Heart left ventricle (tissue), 16 donors: Measurements from ENCODE around the gene SYMPK. TPM values are rescaled to one million over a fixed set of nuclear protein-coding genes. Genes with fewer than 3 reads are reported as not detected.

Experiments
- ATAC-seq, 4 donors: fragments of 200-7000 bp; cut with Tn5 transposase; one replicate each; pipeline ENCODE4 v1.9.1; 2020 to 2022; ENCODE audit warnings: moderate library complexity in 4 of 4, mild to moderate bottlenecking in 3 of 4, moderate number of reproducible peaks in 1 of 4
- DNase-seq, 5 donors: peaks; one replicate each; pipeline ENCODE4 v3.0.0-alpha.2; 2020
- H3K27ac ChIP-seq, 12 donors: fragments of 200-600 bp; sonication (generic) in 4 of 12; one replicate each; pipeline versions ENCODE4 v1.5.0 to v1.8.0; 2016 to 2022; ENCODE audit warnings: mild to moderate bottlenecking in 2 of 12
- H3K27me3 ChIP-seq, 9 donors: fragments of 200-600 bp; sonication (generic) in 2 of 9; one replicate each; pipeline versions ENCODE4 v1.5.1 to v1.8.0; 2016 to 2022; ENCODE audit warnings: mild to moderate bottlenecking in 3 of 9
- H3K36me3 ChIP-seq, 9 donors: fragments of 200-600 bp; sonication (generic) in 2 of 9; one replicate each; pipeline versions ENCODE4 v1.5.0 to v1.8.0; 2018 to 2022; ENCODE audit warnings: mild to moderate bottlenecking in 2 of 9
- H3K4me1 ChIP-seq, 12 donors: fragments of 200-600 bp; sonication (generic) in 4 of 12; one replicate each; pipeline versions ENCODE4 v1.5.0 to v1.8.0; 2016 to 2022; ENCODE audit warnings: mild to moderate bottlenecking in 3 of 12
- H3K4me3 ChIP-seq, 12 donors: fragments of 200-600 bp; sonication (generic) in 4 of 12; one replicate each; pipeline versions ENCODE4 v1.5.0 to v1.8.0; 2017 to 2022; ENCODE audit warnings: mild to moderate bottlenecking in 9 of 12, moderate library complexity in 4 of 12
- H3K9me3 ChIP-seq, 12 donors: fragments of 200-600 bp; sonication (generic) in 4 of 12; one replicate each; pipeline versions ENCODE4 v1.5.0 to v1.8.0; 2016 to 2022; ENCODE audit warnings: mild to moderate bottlenecking in 1 of 12
- CTCF ChIP-seq, 12 donors: fragments of 200-600 bp; sonication (generic) in 4 of 12; IDR thresholded peaks; one replicate each; pipeline versions ENCODE4 v1.5.0 to v1.8.0; 2018 to 2022; ENCODE audit warnings: antibody characterized with exemption in 12 of 12, mild to moderate bottlenecking in 5 of 12
- POLR2A ChIP-seq, 2 donors: fragments of 450-650 bp; IDR thresholded peaks; one replicate each; pipeline ENCODE4 v1.6.1; 2017; ENCODE audit warnings: antibody characterized with exemption in 2 of 2, mild to moderate bottlenecking in 2 of 2, moderate library complexity in 2 of 2
- WGBS, 4 donors: extraction: QIAGEN DNeasy Blood & Tissue Kit in 2 of 4; methylation state at CpG; one replicate each; pipeline versions ENCODE4 v1.1.5 to v1.1.7; 2013 to 2018; 5-methylcytosine and 5-hydroxymethylcytosine counted together
- intact Hi-C, 10 donors: fragments of 100-400 bp; cut with DNase I; formaldehyde crosslinking; loops; one replicate each; pipeline versions ENCODE4 v1.11.1 to v1.14.2; 2022
- polyA plus RNA-seq, 2 donors: library from polyadenylated mRNA; stranded (reverse); fragments of 200-250 nt; gene quantifications; one replicate each; pipeline ENCODE4 v1.2.3, GENCODE V29; 2013
- total RNA-seq, 9 donors: library from RNA; depleted of rRNA in 2 of 9; stranded (reverse); fragments of >200 nt in 2 of 9; fragmentation: NEBNext Ultra II Directional in 3 of 9; extraction: Animal tissue kit (Norgen Biotek cat#: 25700) in 3 of 9; gene quantifications; one replicate each; pipeline versions ENCODE4 v1.1.0 to v1.2.4, GENCODE V29; 2016 to 2023
- donor health status: ischemic (EF 13 %, LVEDD 7.1; RV severe dilation, severe dysfunction).
- donor health status: healthy with polysubstance abuse.
- donor health status: DM: no; HTN: yes; CAD: no.
- donor health status: DM: no; HTN: no; CAD: no.
- donor health status: ischemic (EF 25% LVEDD 6.9; RV normal size, moderate dysfunction).
- donor health status: ischemic (EF 25% LVEDD 5.7; RV mildly dilated, moderate dysfunction).
- donor health status: healthy.
- donor health status: DM: yes; HTN: yes; CAD: no.
- donor health status: ischemic (EF 35%, LVEDD 5.7; RV mildly dilated, moderate dysfunction).
- donor health status: nonischemic (EF 11% LVEDD 7.7; RV severe dilation, severe dysfunction).
- donor health status: DM: yes; HTN: yes; CAD: no.
- donor health status: PGD.
- donor health status: ischemic (EF 29% LVEDD 5.4; RV normal size, mild dysfunction).
- donor health status: nonischemic (EF 23%, LVEDD 6.1; RV moderate dilation, normal function).

The SYMPK gene
- total and polyA plus RNA-seq, 11 donors = 21.9 to 47.7 (median 34.3) TPM

- Histone ChIP-seq H3K9me3 (no peaks in the 10 kb centered on the region), H3K36me3 (no peaks in the 10 kb centered on the region), H3K27ac (peak overlapping the region in 11 of 12 donors; percentile 16 to 83 (median 62)), H3K4me1 (peaks cover 0 to 18% (median 11%) of the 10 kb centered on the region in 12 donors), H3K27me3 (peaks cover 0 to 13% (median 0%) of the 10 kb centered on the region in 9 donors), H3K4me3 (peak overlapping the region in 11 of 12 donors; percentile 14 to 47 (median 35))
- TF ChIP-seq CTCF (IDR thresholded peaks at IDR 0.05) (no peak), POLR2A (IDR thresholded peaks at IDR 0.05) (no peak)
- 15 to 31% (median 18%) methylated on average over 29 to 41 of the region's 41 CpGs for WGBS, 4 donors
- peak in 3 of 4 donors; percentile 33 to 83 (median 52) for ATAC-seq
- intact Hi-C loops = no loop called here
- DNase-seq = peak; percentile 46 to 73 (median 62)
Measured at GRCh38 chr19:45876411-45877197, 13.7 kb upstream of the SYMPK start.

GRCh38 chr19:45876161-45876410, 13.1 kb upstream of the SYMPK start:
- Histone ChIP-seq H3K36me3 (no peaks in the 10 kb centered on the region), H3K4me1 (peaks cover 0 to 18% (median 11%) of the 10 kb centered on the region in 12 donors), H3K27ac (peak overlapping the region in 6 of 12 donors; percentile 17 to 83 (median 66)), H3K9me3 (no peaks in the 10 kb centered on the region), H3K4me3 (peak overlapping the region in 2 of 12 donors; percentile 19 to 43), H3K27me3 (peaks cover 0 to 13% (median 0%) of the 10 kb centered on the region in 9 donors)
- WGBS, 4 donors = 56 to 66% (median 60%) methylated on average over 4 of the region's 4 CpGs
- intact Hi-C loops = no loop called here
- DNase-seq (no peak), ATAC-seq (peak in 1 of 4 donors; percentile 12)
- TF ChIP-seq POLR2A (IDR thresholded peaks at IDR 0.05) (no peak), CTCF (IDR thresholded peaks at IDR 0.05) (no peak)

- 87 to 95% (median 91%) methylated on average over 7 of the region's 7 CpGs for WGBS, 4 donors
- intact Hi-C loops = no loop called here
- peaks cover 0 to 18% (median 11%) of the 10 kb centered on the region in 12 donors for H3K4me1 ChIP-seq
- TF ChIP-seq POLR2A (IDR thresholded peaks at IDR 0.05) (no peak), CTCF (IDR thresholded peaks at IDR 0.05) (no peak)
- ATAC-seq (no peak), DNase-seq (peak in 1 of 5 donors; percentile 5)
- H3K27ac ChIP-seq = no peak overlapping the region
- no peaks in the 10 kb centered on the region for H3K36me3 ChIP-seq
- H3K9me3 ChIP-seq = no peaks in the 10 kb centered on the region
- peaks cover 0 to 13% (median 0%) of the 10 kb centered on the region in 9 donors for H3K27me3 ChIP-seq
- no peak overlapping the region for H3K4me3 ChIP-seq
Measured at GRCh38 chr19:45874620-45874966, 11.6 kb upstream of the SYMPK start.

- H3K36me3 ChIP-seq = no peaks in the 10 kb centered on the region
- H3K4me1 ChIP-seq = peaks cover 0 to 18% (median 11%) of the 10 kb centered on the region in 12 donors
- intact Hi-C loops = no loop called here
- no peak for TF ChIP-seq CTCF (IDR thresholded peaks at IDR 0.05)
- TF ChIP-seq POLR2A (IDR thresholded peaks at IDR 0.05) = no peak
- no peak overlapping the region for H3K4me3 ChIP-seq
- no peaks in the 10 kb centered on the region for H3K9me3 ChIP-seq
- ATAC-seq (no peak), DNase-seq (no peak)
- 85 to 93% (median 90%) methylated on average over 7 of the region's 7 CpGs for WGBS, 4 donors
- peaks cover 0 to 13% (median 0%) of the 10 kb centered on the region in 9 donors for H3K27me3 ChIP-seq
- H3K27ac ChIP-seq = no peak overlapping the region
Measured at GRCh38 chr19:45873219-45873772, 10.3 kb upstream of the SYMPK start.
